SU-DHL-6 (cell line): ENCODE data around the gene EDDM13.

Experiments used
- H2AFZ ChIP-seq: fragments of 200-600 bp; sonication (generic); 2 replicates; pipeline ENCODE4 v1.6.1; 2014; ENCODE audit warnings: low read depth, mild to moderate bottlenecking, moderate library complexity, mixed read lengths, antibody characterized with exemption, low read length; ENCODE audit not compliant: severe bottlenecking
- H3F3A ChIP-seq: fragments of 200-600 bp; shearing (Covaris generic); 2 replicates; pipeline ENCODE4 v1.6.0; 2016; ENCODE audit warnings: antibody characterized with exemption, mild to moderate bottlenecking; ENCODE audit not compliant: insufficient read depth
- H3K27ac ChIP-seq: fragments of 200-600 bp; sonication (generic); 2 replicates; pipeline ENCODE4 v1.5.1; 2016; ENCODE audit warnings: low read depth, mild to moderate bottlenecking, low read length, moderate library complexity, mixed read lengths
- H3K27me3 ChIP-seq: fragments of 200-600 bp; sonication (generic), shearing (Covaris generic); 2 replicates; pipeline ENCODE4 v1.6.0; 2014; ENCODE audit warnings: mild to moderate bottlenecking, low read length
- H3K36me3 ChIP-seq: fragments of 200-600 bp; sonication (generic); 2 replicates; pipeline ENCODE4 v1.6.1; 2014; ENCODE audit warnings: mild to moderate bottlenecking, low read length, mixed read lengths
- H3K4me2 ChIP-seq: fragments of 300-600, 200-600 bp; shearing (Covaris generic), sonication (generic); 2 replicates; pipeline ENCODE4 v1.6.0; 2014; ENCODE audit warnings: low read length, low read depth, mild to moderate bottlenecking; ENCODE audit not compliant: poor library complexity, severe bottlenecking
- H3K4me3 ChIP-seq: fragments of 200-600 bp; sonication (generic); 2 replicates; pipeline ENCODE4 v1.5.1; 2014; ENCODE audit warnings: antibody characterized with exemption, low read length, mild to moderate bottlenecking, mixed read lengths; ENCODE audit not compliant: insufficient read depth, poor library complexity, severe bottlenecking
- H3K79me2 ChIP-seq: fragments of 200-600 bp; sonication (generic); 2 replicates; pipeline ENCODE4 v1.6.1; 2014; ENCODE audit warnings: mild to moderate bottlenecking, low read length, moderate library complexity; ENCODE audit not compliant: insufficient read depth
- H3K9ac ChIP-seq: fragments of 200-600 bp; sonication (generic); 2 replicates; pipeline ENCODE4 v1.7.0; 2014; ENCODE audit warnings: mild to moderate bottlenecking, low read length
- H3K9me2 ChIP-seq: fragments of 200-600 bp; sonication (generic); replicated peaks from 2 replicates; pipeline ENCODE4 v1.6.1; 2014; ENCODE audit warnings: low read length; ENCODE audit not compliant: insufficient read depth
- H3K9me3 ChIP-seq: fragments of 200-600 bp; sonication (generic); 2 replicates; pipeline ENCODE4 v1.6.1; 2014; ENCODE audit warnings: low read length, mixed read lengths; ENCODE audit not compliant: insufficient read depth
- H4K20me1 ChIP-seq: fragments of 200-600 bp; sonication (generic); 2 replicates; pipeline ENCODE4 v1.6.1; 2014; ENCODE audit warnings: low read depth, mild to moderate bottlenecking, antibody characterized with exemption, low read length, moderate library complexity, mixed read lengths
- EZH2phosphoT487 ChIP-seq: fragments of 200-600 bp; sonication (generic), shearing (Covaris generic); conservative IDR thresholded peaks from 2 replicates; pipeline ENCODE4 v1.6.1; 2018; ENCODE audit warnings: mild to moderate bottlenecking, antibody characterized with exemption, low read length, moderate library complexity, mixed read lengths
- TF ChIP-seq, protein P1 (sequence below): fragments of 200-600 bp; sonication (generic); IDR thresholded peaks from one replicate; pipeline ENCODE4 v1.5.1; 2017; ENCODE audit warnings: antibody characterized with exemption, mild to moderate bottlenecking, low read length, moderate library complexity; ENCODE audit not compliant: insufficient read depth, poor library complexity, severe bottlenecking

EDDM13 gene

GRCh38 chr19:56271151-56271550 lies 1.4 kb upstream of the EDDM13 start:
- H2AFZ ChIP-seq: no peak overlapping the region
- H3K9ac ChIP-seq: no peak overlapping the region
- no peak for TF ChIP-seq EZH2phosphoT487
- TF ChIP-seq, protein P1, sequence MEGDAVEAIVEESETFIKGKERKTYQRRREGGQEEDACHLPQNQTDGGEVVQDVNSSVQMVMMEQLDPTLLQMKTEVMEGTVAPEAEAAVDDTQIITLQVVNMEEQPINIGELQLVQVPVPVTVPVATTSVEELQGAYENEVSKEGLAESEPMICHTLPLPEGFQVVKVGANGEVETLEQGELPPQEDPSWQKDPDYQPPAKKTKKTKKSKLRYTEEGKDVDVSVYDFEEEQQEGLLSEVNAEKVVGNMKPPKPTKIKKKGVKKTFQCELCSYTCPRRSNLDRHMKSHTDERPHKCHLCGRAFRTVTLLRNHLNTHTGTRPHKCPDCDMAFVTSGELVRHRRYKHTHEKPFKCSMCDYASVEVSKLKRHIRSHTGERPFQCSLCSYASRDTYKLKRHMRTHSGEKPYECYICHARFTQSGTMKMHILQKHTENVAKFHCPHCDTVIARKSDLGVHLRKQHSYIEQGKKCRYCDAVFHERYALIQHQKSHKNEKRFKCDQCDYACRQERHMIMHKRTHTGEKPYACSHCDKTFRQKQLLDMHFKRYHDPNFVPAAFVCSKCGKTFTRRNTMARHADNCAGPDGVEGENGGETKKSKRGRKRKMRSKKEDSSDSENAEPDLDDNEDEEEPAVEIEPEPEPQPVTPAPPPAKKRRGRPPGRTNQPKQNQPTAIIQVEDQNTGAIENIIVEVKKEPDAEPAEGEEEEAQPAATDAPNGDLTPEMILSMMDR: no peak
- H3K9me3 ChIP-seq: no peaks in the 10 kb centered on the region
- no peaks in the 10 kb centered on the region for H3K27me3 ChIP-seq
- H3K36me3 ChIP-seq: no peaks in the 10 kb centered on the region
- no peaks in the 10 kb centered on the region for H4K20me1 ChIP-seq
- no peaks in the 10 kb centered on the region for H3K79me2 ChIP-seq
- no peak overlapping the region for H3K4me2 ChIP-seq
- no peak overlapping the region for H3K27ac ChIP-seq
- H3K9me2 ChIP-seq: no peaks in the 10 kb centered on the region
- H3F3A ChIP-seq: no peaks in the 10 kb centered on the region
- H3K4me3 ChIP-seq: no peak overlapping the region

- Histone ChIP-seq H3K9me2 (no peaks in the 10 kb centered on the region), H3K36me3 (no peaks in the 10 kb centered on the region), H3F3A (no peaks in the 10 kb centered on the region), H3K4me3 (no peak overlapping the region), H3K9ac (no peak overlapping the region), H3K27ac (no peak overlapping the region), H3K4me2 (no peak overlapping the region), H3K79me2 (no peaks in the 10 kb centered on the region), H2AFZ (no peak overlapping the region), H3K27me3 (no peaks in the 10 kb centered on the region), H3K9me3 (no peaks in the 10 kb centered on the region), H4K20me1 (no peaks in the 10 kb centered on the region)
- no peak for TF ChIP-seq EZH2phosphoT487
- TF ChIP-seq, protein P1: no peak
These were observed 1.1 kb downstream of the EDDM13 start for GRCh38 chr19:56273563-56274117.

GRCh38 chr19:56282809-56283208 lies 10.3 kb downstream of the EDDM13 start:
- H4K20me1 ChIP-seq: no peaks in the 10 kb centered on the region
- no peaks in the 10 kb centered on the region for H3K9me3 ChIP-seq
- TF ChIP-seq, protein P1: no peak
- TF ChIP-seq EZH2phosphoT487: no peak
- no peaks in the 10 kb centered on the region for H3K79me2 ChIP-seq
- H3K27me3 ChIP-seq: no peaks in the 10 kb centered on the region
- no peak overlapping the region for H3K4me3 ChIP-seq
- H3K4me2 ChIP-seq: no peak overlapping the region
- no peak overlapping the region for H3K9ac ChIP-seq
- H2AFZ ChIP-seq: no peak overlapping the region
- H3K27ac ChIP-seq: no peak overlapping the region
- H3F3A ChIP-seq: no peaks in the 10 kb centered on the region
- H3K9me2 ChIP-seq: no peaks in the 10 kb centered on the region
- H3K36me3 ChIP-seq: no peaks in the 10 kb centered on the region
